HepG2 (cell line): ENCODE results near the gene KRTAP12-4. TPM values are rescaled to one million over a fixed set of nuclear protein-coding genes. Genes with fewer than 3 reads are reported as not detected.
"Not testable (repeated sequence)": the region's sequence is repeated elsewhere in the genome, so short reads cannot be mapped to it uniquely, and the experiment has no call there.

Experiments used
- ATAC-seq: fragments of 200-7000 bp; cut with Tn5 transposase; 3 replicates; pipeline ENCODE4 v1.9.1; 2020; ENCODE audit warnings: mild to moderate bottlenecking, moderate library complexity
- BruUV-seq: library from RNA; stranded (reverse); fragments of 400-500 nt; replicated peaks from 2 replicates; lab custom pipeline; 2021; lab: Mats Ljungman, UMichigan
- CTCF ChIA-PET: fragments of 300-600 bp; formaldehyde crosslinking; extraction: SDS; loops from one replicate; lab custom pipeline; 2021; ENCODE audit warnings: low total read pairs, inconsistent platforms, low intra/inter-chr PET ratio; lab: Yijun Ruan, JAX
- POLR2A ChIA-PET: fragments of 350-600 bp; sonication (Branson Sonifier 250); formaldehyde crosslinking; loops from one replicate; lab custom pipeline; 2020; ENCODE audit warnings: antibody characterized with exemption, inconsistent platforms; lab: Yijun Ruan, JAX
- DNase-seq: peaks from one replicate; pipeline ENCODE4 v3.0.0-alpha.2; 2015; ENCODE audit warnings: low spot score
- FAIRE-seq: peaks from 3 replicates; lab custom pipeline; 2011; peaks lifted over from hg19 to GRCh38; lab: Jason Lieb, UNC
- H2AFZ ChIP-seq: one replicate; pipeline ENCODE4 v1.6.1; 2011; ENCODE audit warnings: low read length, inconsistent platforms
- H3K27ac ChIP-seq: fragments of 300-600 bp; 3 replicates; pipeline ENCODE4 v1.8.0; 2011; ENCODE audit warnings: mixed run types, mild to moderate bottlenecking, mixed read lengths, low read length, inconsistent platforms; ENCODE audit not compliant: insufficient read depth; ENCODE audit errors: extremely low read length
- H3K27me3 ChIP-seq, 2 experiments: fragments of 200-600 bp in 1 of 2; 2 replicates in 1 of 2; 3 replicates in 1 of 2; pipeline versions ENCODE4 v1.6.0 to v1.8.0; 2011; ENCODE audit warnings: low read length in 2 of 2, mild to moderate bottlenecking in 2 of 2, moderate library complexity in 2 of 2, inconsistent platforms in 1 of 2; ENCODE audit not compliant: insufficient read depth in 2 of 2, control insufficient read depth in 1 of 2
- H3K36me3 ChIP-seq, 2 experiments: fragments of 200-600 bp in 1 of 2; replicated peaks in 1 of 2; 2 replicates in 1 of 2; 3 replicates in 1 of 2; pipeline versions ENCODE4 v1.5.1 to v1.8.0; 2011; ENCODE audit warnings: low read length in 2 of 2, inconsistent platforms in 1 of 2; ENCODE audit not compliant: insufficient read depth in 2 of 2, control insufficient read depth in 1 of 2
- H3K4me1 ChIP-seq: 2 replicates; pipeline ENCODE4 v1.5.1; 2012; ENCODE audit warnings: low read length, inconsistent platforms; ENCODE audit not compliant: insufficient read depth
- H3K4me2 ChIP-seq: 2 replicates; pipeline ENCODE4 v1.6.0; 2011; ENCODE audit warnings: low read depth, low read length, inconsistent platforms
- H3K4me3 ChIP-seq, 3 experiments: fragments of 200-600 bp in 1 of 3; sonication (generic), shearing (Covaris generic) in 1 of 3; replicated peaks in 1 of 3; 2 replicates each; pipeline ENCODE4 v1.5.1; 2011 to 2016; ENCODE audit warnings: low read length in 3 of 3, inconsistent platforms in 2 of 3, low read depth in 2 of 3, mild to moderate bottlenecking in 2 of 3, control low read depth in 1 of 3, mixed read lengths in 1 of 3; ENCODE audit not compliant: insufficient read depth in 1 of 3
- H3K79me2 ChIP-seq: one replicate; pipeline ENCODE4 v1.6.1; 2011; ENCODE audit warnings: low read length, inconsistent platforms; ENCODE audit not compliant: insufficient read depth
- H3K9ac ChIP-seq: 2 replicates; pipeline ENCODE4 v1.6.0; 2011; ENCODE audit warnings: mild to moderate bottlenecking, low read depth, low read length, inconsistent platforms; ENCODE audit not compliant: insufficient read depth
- H3K9me3 ChIP-seq: 2 replicates; pipeline ENCODE4 v1.5.1; 2012; ENCODE audit warnings: mild to moderate bottlenecking, low read length
- H4K20me1 ChIP-seq: 2 replicates; pipeline ENCODE4 v1.6.0; 2011; ENCODE audit warnings: inconsistent platforms, mild to moderate bottlenecking, low read length, moderate library complexity; ENCODE audit not compliant: insufficient read depth
- ARNT ChIP-seq: fragments of 450-650 bp; IDR thresholded peaks from 2 replicates; pipeline ENCODE4 v1.6.1; 2017
- DNMT1 ChIP-seq: sonication (generic); formaldehyde crosslinking; IDR thresholded peaks from 2 replicates; pipeline ENCODE4 v1.5.1; 2020; ENCODE audit warnings: mild to moderate bottlenecking, missing genetic modification reagents
- MYC ChIP-seq: sonication (generic); formaldehyde crosslinking; IDR thresholded peaks from 2 replicates; pipeline ENCODE4 v1.9.0; 2021; ENCODE audit warnings: missing genetic modification reagents, borderline replicate concordance
- RBAK ChIP-seq: sonication (generic); formaldehyde crosslinking; IDR thresholded peaks from 2 replicates; pipeline ENCODE4 v1.5.1; 2020; ENCODE audit warnings: mild to moderate bottlenecking, missing genetic modification reagents
- SOX6 ChIP-seq, 2 experiments: fragments of 450-650 bp in 1 of 2; sonication (generic) in 1 of 2; formaldehyde crosslinking in 1 of 2; IDR thresholded peaks; 2 replicates each; pipeline versions ENCODE4 v1.4.0 to v1.6.1; 2017 to 2020; ENCODE audit warnings: antibody characterized with exemption in 1 of 2, mild to moderate bottlenecking in 1 of 2, missing genetic modification reagents in 1 of 2
- ZNF326 ChIP-seq: sonication (generic); formaldehyde crosslinking; IDR thresholded peaks from 2 replicates; pipeline ENCODE4 v1.4.0; 2020; ENCODE audit warnings: missing genetic modification reagents, borderline replicate concordance
- WGBS: methylation state at CpG from one replicate; pipeline ENCODE4 v1.1.6; 2017; ENCODE audit warnings: low lambda C conversion rate; 5-methylcytosine and 5-hydroxymethylcytosine counted together
- in situ Hi-C: cut with HindIII; loops from 2 replicates; pipeline ENCODE4 v1.10.0; 2017; ENCODE audit warnings: low pct_unique_long_range_greater_than_20kb; ENCODE audit not compliant: extremely low pct_ligation_motif_present
- intact Hi-C: fragments of 100-400 bp; cut with micrococcal nuclease; formaldehyde crosslinking; loops from one replicate; pipeline ENCODE4 v1.10.0; 2022; ENCODE audit not compliant: unreplicated experiment
- polyA plus RNA-seq, 8 experiments: library from polyadenylated mRNA; depleted of rRNA in 3 of 8; stranded (reverse) in 7 of 8; unstranded in 1 of 8; fragments of >200 nt; fragmentation: Illumina TruSeq in 4 of 8; extraction: Trizol in 4 of 8; gene quantifications; 2 replicates each; pipeline versions ENCODE4 v1.2.1 to v1.2.3, GENCODE V29; 2011 to 2016; ENCODE audit warnings: low read depth in 4 of 8, missing spikeins in 1 of 8, mixed read lengths in 1 of 8; ENCODE audit not compliant: insufficient read depth in 1 of 8
- total RNA-seq, 5 experiments: library from RNA; depleted of rRNA; stranded (reverse); fragments of >200 nt; fragmentation: Illumina TruSeq; extraction: Trizol; gene quantifications; 2 replicates each; pipeline ENCODE4 v1.2.3, GENCODE V29; 2016; ENCODE audit warnings: low read depth in 1 of 5
- TF ChIP-seq, protein P1 (sequence below): sonication (generic); formaldehyde crosslinking; IDR thresholded peaks from 2 replicates; pipeline ENCODE4 v1.8.0; 2022; ENCODE audit warnings: missing genetic modification reagents, low read depth, mild to moderate bottlenecking, borderline replicate concordance
- TF ChIP-seq, protein P2 (sequence below): sonication (generic); formaldehyde crosslinking; IDR thresholded peaks from 2 replicates; pipeline ENCODE4 v1.9.0; 2021; ENCODE audit warnings: missing genetic modification reagents, borderline replicate concordance
- TF ChIP-seq, protein P3 (sequence below): sonication (generic); formaldehyde crosslinking; IDR thresholded peaks from 2 replicates; pipeline ENCODE4 v1.5.0; 2020; ENCODE audit warnings: mild to moderate bottlenecking, missing genetic modification reagents, borderline replicate concordance
- TF ChIP-seq, protein P4 (sequence below): sonication (generic); formaldehyde crosslinking; IDR thresholded peaks from 2 replicates; pipeline ENCODE4 v1.5.0; 2020; ENCODE audit warnings: missing genetic modification reagents, mild to moderate bottlenecking, borderline replicate concordance
- TF ChIP-seq, protein P5 (sequence below): sonication (generic); formaldehyde crosslinking; conservative IDR thresholded peaks from 2 replicates; pipeline ENCODE4 v1.4.0; 2020; ENCODE audit warnings: missing genetic modification reagents

Gene KRTAP12-4
- total and polyA plus RNA-seq, 2 of the 13 experiments (the other 11 are each of a cell fraction or from before 2014, with no cell fraction given), result not detected

DNA sequence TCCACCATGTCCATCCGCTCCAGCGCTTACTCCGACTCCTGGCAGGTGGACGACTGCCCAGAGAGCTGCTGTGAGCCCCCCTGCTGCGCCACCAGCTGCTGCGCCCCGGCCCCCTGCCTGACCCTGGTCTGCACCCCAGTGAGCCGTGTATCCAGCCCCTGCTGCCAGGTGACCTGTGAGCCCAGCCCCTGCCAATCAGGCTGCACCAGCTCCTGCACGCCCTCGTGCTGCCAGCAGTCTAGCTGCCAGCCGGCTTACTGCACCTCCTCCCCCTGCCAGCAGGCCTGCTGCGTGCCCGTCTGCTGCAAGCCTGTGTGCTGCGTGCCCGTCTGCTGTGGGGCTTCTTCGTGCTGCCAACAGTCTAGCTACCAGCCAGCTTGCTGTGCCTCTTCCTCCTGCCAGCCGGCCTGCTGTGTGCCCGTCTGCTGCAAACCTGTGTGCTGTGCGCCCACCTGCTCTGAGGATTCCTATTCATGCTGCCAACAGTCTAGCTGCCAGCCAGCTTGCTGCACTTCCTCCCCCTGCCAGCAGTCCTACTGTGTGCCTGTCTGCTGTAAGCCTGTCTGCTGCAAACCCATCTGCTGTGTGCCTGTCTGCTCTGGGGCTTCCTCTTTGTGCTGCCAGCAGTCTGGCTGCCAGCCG lies 27.2 kb downstream of the KRTAP12-4 start:
- CTCF ChIA-PET, H3K27ac ChIP-seq, H3K27me3 ChIP-seq, H4K20me1 ChIP-seq, H3K36me3 ChIP-seq, BruUV-seq, H2AFZ ChIP-seq, in situ Hi-C loops, FAIRE-seq, POLR2A ChIA-PET, DNase-seq, H3K9ac ChIP-seq, H3K4me1 ChIP-seq, H3K4me2 ChIP-seq, ATAC-seq, H3K4me3 ChIP-seq, H3K79me2 ChIP-seq, intact Hi-C loops: not testable (repeated sequence)
- WGBS, result 73% methylated on average over 5 of the region's 20 CpGs
- peaks cover 29% of the 10 kb centered on the region for H3K9me3 ChIP-seq

DNA sequence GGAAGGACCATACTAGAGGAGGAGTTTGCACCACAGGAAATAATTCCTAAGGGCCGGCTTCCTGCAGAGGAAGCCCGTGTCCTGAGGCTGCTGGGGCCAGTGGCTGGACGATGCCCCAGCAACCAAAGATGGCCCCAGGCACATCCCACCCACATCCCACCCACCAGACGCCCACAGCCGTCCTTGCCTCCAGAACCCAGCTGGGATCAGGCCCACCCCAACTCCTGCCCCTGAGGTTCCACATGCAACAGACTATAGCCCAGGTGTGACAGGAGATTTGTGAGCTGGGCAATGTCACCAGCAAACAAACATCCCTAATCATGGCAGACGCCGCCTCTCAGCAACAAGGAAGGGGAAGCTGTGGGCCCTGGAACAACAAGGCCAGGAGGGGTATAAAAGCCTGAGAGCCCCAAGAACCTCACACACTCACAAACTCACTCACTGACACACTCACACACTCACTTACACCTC lies 27.8 kb downstream of the KRTAP12-4 start, which contains the start of gene KRTAP10-9:
KRTAP10-9 (plus strand) TSS at position 421 of the 471 bp plus-strand sequence. CDS start 79 bp downstream, outside the sequence.
- Histone ChIP-seq H4K20me1 (no peaks in the 10 kb centered on the region), H3K4me2 (no peak within 1 kb of the TSS), H2AFZ (no peak within 1 kb of the TSS), H3K9me3 (peaks cover 24% of the 10 kb centered on the region), H3K27ac (no peak within 1 kb of the TSS), H3K4me1 (no peaks in the 10 kb centered on the region), H3K27me3 (0 out of 5 replicates have a peak, but pooled peaks cover 0 to 6% of the 10 kb centered on the region in 2 experiments), H3K36me3 (no peaks in the 10 kb centered on the region), H3K79me2 (no peaks in the 10 kb centered on the region), H3K4me3 (no peak within 1 kb of the TSS), H3K9ac (no peak within 1 kb of the TSS)
- FAIRE-seq (no peak), ATAC-seq (no peak), DNase-seq (no peak)
- intact Hi-C loops, result no loop called here
- ChIA-PET POLR2A (no interaction called here), CTCF (no interaction called here)
- WGBS, result 50% methylated on average over 2 of the region's 7 CpGs
- in situ Hi-C loops, result no loop called here
- BruUV-seq, result no TSS peak
- TF ChIP-seq MYC (CRISPR knock-in tag) (no peak), RBAK (CRISPR knock-in tag) (no peak), ARNT (no peak), DNMT1 (CRISPR knock-in tag) (no peak), SOX6 (IDR thresholded peaks at IDR 0.05) (no peak), SOX6 (CRISPR knock-in tag; IDR thresholded peaks at IDR 0.05) (no peak), ZNF326 (CRISPR knock-in tag) (no peak)
- TF ChIP-seq, protein P1, sequence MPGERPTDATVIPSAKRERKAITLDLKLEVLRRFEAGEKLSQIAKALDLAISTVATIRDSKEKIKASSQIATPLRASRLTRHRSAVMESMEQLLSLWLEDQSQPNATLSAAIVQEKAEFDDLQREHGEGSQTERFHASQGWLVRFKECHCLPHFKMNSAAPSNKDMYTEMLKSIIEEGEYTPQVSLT, result no peak
- TF ChIP-seq, protein P2, sequence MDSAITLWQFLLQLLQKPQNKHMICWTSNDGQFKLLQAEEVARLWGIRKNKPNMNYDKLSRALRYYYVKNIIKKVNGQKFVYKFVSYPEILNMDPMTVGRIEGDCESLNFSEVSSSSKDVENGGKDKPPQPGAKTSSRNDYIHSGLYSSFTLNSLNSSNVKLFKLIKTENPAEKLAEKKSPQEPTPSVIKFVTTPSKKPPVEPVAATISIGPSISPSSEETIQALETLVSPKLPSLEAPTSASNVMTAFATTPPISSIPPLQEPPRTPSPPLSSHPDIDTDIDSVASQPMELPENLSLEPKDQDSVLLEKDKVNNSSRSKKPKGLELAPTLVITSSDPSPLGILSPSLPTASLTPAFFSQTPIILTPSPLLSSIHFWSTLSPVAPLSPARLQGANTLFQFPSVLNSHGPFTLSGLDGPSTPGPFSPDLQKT (CRISPR knock-in tag), result no peak
- TF ChIP-seq, protein P3, sequence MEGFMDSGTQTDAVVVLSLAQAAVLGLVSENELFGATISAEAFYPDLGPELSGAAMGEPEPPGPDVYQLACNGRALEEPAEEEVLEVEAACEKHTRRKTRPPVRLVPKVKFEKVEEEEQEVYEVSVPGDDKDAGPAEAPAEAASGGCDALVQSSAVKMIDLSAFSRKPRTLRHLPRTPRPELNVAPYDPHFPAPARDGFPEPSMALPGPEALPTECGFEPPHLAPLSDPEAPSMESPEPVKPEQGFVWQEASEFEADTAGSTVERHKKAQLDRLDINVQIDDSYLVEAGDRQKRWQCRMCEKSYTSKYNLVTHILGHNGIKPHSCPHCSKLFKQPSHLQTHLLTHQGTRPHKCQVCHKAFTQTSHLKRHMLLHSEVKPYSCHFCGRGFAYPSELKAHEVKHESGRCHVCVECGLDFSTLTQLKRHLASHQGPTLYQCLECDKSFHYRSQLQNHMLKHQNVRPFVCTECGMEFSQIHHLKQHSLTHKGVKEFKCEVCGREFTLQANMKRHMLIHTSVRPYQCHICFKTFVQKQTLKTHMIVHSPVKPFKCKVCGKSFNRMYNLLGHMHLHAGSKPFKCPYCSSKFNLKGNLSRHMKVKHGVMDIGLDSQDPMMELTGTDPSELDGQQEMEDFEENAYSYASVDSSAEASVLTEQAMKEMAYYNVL, result no peak
- TF ChIP-seq, protein P4, sequence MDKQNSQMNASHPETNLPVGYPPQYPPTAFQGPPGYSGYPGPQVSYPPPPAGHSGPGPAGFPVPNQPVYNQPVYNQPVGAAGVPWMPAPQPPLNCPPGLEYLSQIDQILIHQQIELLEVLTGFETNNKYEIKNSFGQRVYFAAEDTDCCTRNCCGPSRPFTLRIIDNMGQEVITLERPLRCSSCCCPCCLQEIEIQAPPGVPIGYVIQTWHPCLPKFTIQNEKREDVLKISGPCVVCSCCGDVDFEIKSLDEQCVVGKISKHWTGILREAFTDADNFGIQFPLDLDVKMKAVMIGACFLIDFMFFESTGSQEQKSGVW (CRISPR knock-in tag), result no peak
- TF ChIP-seq, protein P5, sequence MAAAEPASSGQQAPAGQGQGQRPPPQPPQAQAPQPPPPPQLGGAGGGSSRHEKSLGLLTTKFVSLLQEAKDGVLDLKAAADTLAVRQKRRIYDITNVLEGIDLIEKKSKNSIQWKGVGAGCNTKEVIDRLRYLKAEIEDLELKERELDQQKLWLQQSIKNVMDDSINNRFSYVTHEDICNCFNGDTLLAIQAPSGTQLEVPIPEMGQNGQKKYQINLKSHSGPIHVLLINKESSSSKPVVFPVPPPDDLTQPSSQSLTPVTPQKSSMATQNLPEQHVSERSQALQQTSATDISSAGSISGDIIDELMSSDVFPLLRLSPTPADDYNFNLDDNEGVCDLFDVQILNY, result no peak
